A549 (cell line): Measurements from ENCODE around the gene MAP3K10. TPM values are rescaled to one million over a fixed set of nuclear protein-coding genes. Genes with fewer than 3 reads are reported as not detected.

Experiments used
- ATAC-seq, 2 experiments: fragments of 200-7000 bp in 1 of 2; fragments of >200 bp in 1 of 2; cut with Nextera tagmentation in 1 of 2; cut with Tn5 transposase in 1 of 2; 3 replicates each; pipeline versions ENCODE4 v1.8.0 to v1.9.1; 2018 to 2020; ENCODE audit warnings: mild to moderate bottlenecking in 1 of 2, moderate library complexity in 1 of 2
- CTCF ChIA-PET: fragments of 300-600 bp; sonication (Branson Sonifier 250); formaldehyde crosslinking; extraction: SDS; loops from one replicate; lab custom pipeline; 2021; ENCODE audit warnings: antibody characterized with exemption, inconsistent platforms; lab: Yijun Ruan, JAX
- POLR2A ChIA-PET: fragments of 350-600 bp; formaldehyde crosslinking; extraction: SDS; loops from one replicate; lab custom pipeline; 2021; ENCODE audit warnings: antibody characterized with exemption, inconsistent platforms; lab: Yijun Ruan, JAX
- DNase-seq, 2 experiments: peaks; one replicate each; pipeline versions ENCODE4 v3.0.0 to v3.0.0-alpha.2; 2011 to 2016; ENCODE audit warnings: low read depth in 1 of 2, low spot score in 1 of 2
- FAIRE-seq: peaks from 2 replicates; lab custom pipeline; 2011; peaks lifted over from hg19 to GRCh38; lab: Jason Lieb, UNC
- H3K27ac ChIP-seq, 2 experiments: fragments of >200 bp; sonication (Bioruptor Twin); formaldehyde crosslinking; 3 replicates each; pipeline ENCODE4 v1.5.1; 2016 to 2017
- H3K4me1 ChIP-seq: fragments of >200 bp; sonication (Bioruptor Twin); formaldehyde crosslinking; 3 replicates; pipeline ENCODE4 v1.6.1; 2016
- H3K4me2 ChIP-seq: fragments of >200 bp; sonication (Bioruptor Twin); formaldehyde crosslinking; 3 replicates; pipeline ENCODE4 v1.6.1; 2016
- H3K4me3 ChIP-seq: fragments of >200 bp; sonication (Bioruptor Twin); formaldehyde crosslinking; 3 replicates; pipeline ENCODE4 v1.5.1; 2016
- H3K9me3 ChIP-seq: fragments of >200 bp; sonication (Bioruptor Twin); formaldehyde crosslinking; 3 replicates; pipeline ENCODE4 v1.6.1; 2016
- EP300 ChIP-seq, 2 experiments: fragments of >200 bp; sonication (Bioruptor Twin); formaldehyde crosslinking; IDR thresholded peaks; 2 replicates in 1 of 2; 3 replicates in 1 of 2; pipeline ENCODE4 v1.6.1; 2016 to 2017
- FOSL2 ChIP-seq, 2 experiments: fragments of 450-650 bp in 1 of 2; fragments of >200 bp in 1 of 2; sonication (Bioruptor Twin) in 1 of 2; formaldehyde crosslinking; IDR thresholded peaks; 2 replicates each; pipeline versions ENCODE4 v1.5.0 to v1.6.1; 2016 to 2020; ENCODE audit warnings: mild to moderate bottlenecking in 1 of 2, moderate library complexity in 1 of 2
- HOXB13 ChIP-seq: fragments of 250-450 bp; sonication (Bioruptor Pico); IDR thresholded peaks from 2 replicates; pipeline ENCODE4 v1.5.0; 2020; ENCODE audit warnings: low read depth, mild to moderate bottlenecking, moderate library complexity
- JUN ChIP-seq, 2 experiments: fragments of >200 bp; sonication (Bioruptor Twin); formaldehyde crosslinking; IDR thresholded peaks; 2 replicates in 1 of 2; 3 replicates in 1 of 2; pipeline ENCODE4 v1.6.1; 2016 to 2017
- JUNB ChIP-seq: fragments of >200 bp; sonication (Bioruptor Twin); formaldehyde crosslinking; IDR thresholded peaks from 2 replicates; pipeline ENCODE4 v1.6.1; 2016
- MAFK ChIP-seq: fragments of 450-650 bp; IDR thresholded peaks from 2 replicates; pipeline ENCODE4 v1.6.1; 2014; ENCODE audit not compliant: partially characterized antibody
- MYC ChIP-seq: IDR thresholded peaks from 2 replicates; pipeline ENCODE4 v1.6.1; 2012; ENCODE audit warnings: mild to moderate bottlenecking, inconsistent platforms, low read length, improper control_type of control experiment, borderline replicate concordance
- NFE2L2 ChIP-seq: fragments of 150-350 bp; conservative IDR thresholded peaks from 2 replicates; pipeline ENCODE4 v1.6.1; 2014; ENCODE audit warnings: low read length
- NR3C1 ChIP-seq: fragments of >200 bp; sonication (Bioruptor Twin); formaldehyde crosslinking; IDR thresholded peaks from 3 replicates; pipeline ENCODE4 v1.6.1; 2017
- ZNF302 ChIP-seq: fragments of 250-450 bp; sonication (Bioruptor Pico); IDR thresholded peaks from 2 replicates; pipeline ENCODE4 v1.9.0; 2021; ENCODE audit warnings: inconsistent platforms, mild to moderate bottlenecking, moderate library complexity
- WGBS: methylation state at CpG from one replicate; pipeline ENCODE4 v1.1.6; 2017; ENCODE audit errors: missing lambda C conversion rate; 5-methylcytosine and 5-hydroxymethylcytosine counted together
- polyA plus RNA-seq, 4 experiments: library from polyadenylated mRNA; depleted of rRNA in 3 of 4; stranded (reverse); fragments of >200 nt; fragmentation: RNase III in 1 of 4; extraction: RNeasy Plus Mini Kit Qiagen cat#74134 plus additional on column Dnase treatment in 1 of 4; gene quantifications; 2 replicates in 3 of 4; 3 replicates in 1 of 4; pipeline ENCODE4 v1.2.3, GENCODE V29; 2011 to 2017
- TF ChIP-seq, protein P1 (sequence below): fragments of 200-600 bp; sonication (generic); IDR thresholded peaks from 2 replicates; pipeline ENCODE4 v1.6.1; 2016; ENCODE audit warnings: antibody characterized with exemption, mild to moderate bottlenecking, moderate library complexity
- TF ChIP-seq, protein P2 (sequence below): IDR thresholded peaks from 2 replicates; pipeline ENCODE4 v1.6.1; 2012; ENCODE audit warnings: low read depth, borderline replicate concordance
- TF ChIP-seq, protein P3 (sequence below): IDR thresholded peaks from 2 replicates; pipeline ENCODE4 v1.6.1; 2012
- TF ChIP-seq, protein P4 (sequence below): fragments of >200 bp; sonication (Bioruptor Twin); formaldehyde crosslinking; IDR thresholded peaks from 2 replicates; pipeline ENCODE4 v1.6.1; 2016
- TF ChIP-seq, protein P5 (sequence below): fragments of 150-350 bp; IDR thresholded peaks from 2 replicates; pipeline ENCODE4 v1.6.1; 2014; ENCODE audit warnings: low read depth, mild to moderate bottlenecking, low read length

The MAP3K10 gene
- polyA plus RNA-seq, 2 of the 4 experiments (the other 2 are of a cell fraction) = 6.6 to 21.0 TPM

DNA sequence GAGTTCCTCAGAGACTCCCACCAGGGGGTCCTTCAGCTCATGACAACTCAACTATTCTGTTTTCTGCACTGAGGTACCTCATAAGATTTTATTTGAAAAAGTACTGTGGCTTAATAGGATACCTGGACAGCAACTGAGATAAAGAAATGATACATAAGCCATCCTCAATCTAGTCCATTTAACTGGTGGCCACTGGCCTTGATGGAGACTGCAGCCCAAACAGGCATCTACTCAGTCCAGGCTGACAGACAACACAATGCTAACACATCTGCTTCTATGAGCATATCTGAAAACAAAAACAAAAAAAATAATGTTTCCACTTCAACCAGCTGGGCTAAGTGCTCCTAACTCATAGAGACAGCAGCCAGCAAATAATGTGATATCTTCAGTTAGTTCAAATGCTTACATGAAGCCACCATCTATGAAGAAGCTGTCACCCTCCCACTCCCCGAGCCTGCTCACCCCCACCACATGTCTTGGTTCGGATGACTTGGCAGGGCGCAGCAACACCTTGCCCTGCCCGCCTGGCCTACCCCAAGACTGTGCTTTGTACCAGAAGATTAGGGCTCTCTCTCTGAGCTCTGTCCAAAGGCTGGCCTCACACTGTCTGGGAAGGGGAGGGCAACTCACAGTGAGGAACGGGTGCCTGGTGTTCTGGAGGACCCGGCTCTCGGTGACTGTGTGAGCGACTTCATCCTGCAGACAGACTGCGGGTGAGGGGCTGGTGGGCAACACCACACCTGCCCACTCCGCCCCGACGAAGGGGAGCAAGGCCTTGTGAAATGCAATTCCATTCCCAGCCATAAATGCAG, 48.4 kb downstream of the MAP3K10 start:
- Histone ChIP-seq H3K9me3 (no peaks in the 10 kb centered on the region), H3K27ac (no peak overlapping the region), H3K4me3 (no peak overlapping the region), H3K4me2 (no peak overlapping the region), H3K4me1 (no peaks in the 10 kb centered on the region)
- DNase-seq (no peak), FAIRE-seq (peak; percentile 39), ATAC-seq (no peak)
- ChIA-PET POLR2A (no interaction called here), CTCF (interaction anchor here (1.0 to 5.4 kb wide), 4 partner anchors 13 to 141 kb away, joined by 3 to 36 read pairs (median 4); partner anchors contain the start of gene CCNP)
- WGBS = 90% methylated on average over 12 of the region's 12 CpGs
- no peak for TF ChIP-seq MAFK

DNA sequence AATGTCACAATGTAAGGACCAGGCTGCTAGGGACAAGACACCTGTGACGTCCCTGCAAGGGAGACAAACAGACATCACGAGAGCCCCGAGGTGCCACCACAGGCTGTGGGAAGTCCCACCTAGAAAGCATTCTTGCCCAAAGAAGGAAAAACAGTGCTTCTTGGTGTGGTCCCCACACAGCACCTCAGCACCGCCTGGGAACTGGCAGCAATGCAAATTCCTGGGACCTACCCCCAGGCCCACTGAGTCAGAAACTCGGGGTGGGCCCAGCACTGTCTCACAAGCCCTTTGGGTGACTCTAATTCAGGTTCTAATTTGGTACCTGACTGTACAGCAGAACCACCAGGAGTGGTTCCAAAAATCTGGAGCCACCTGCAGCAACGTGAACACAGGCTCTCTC, 49.1 kb downstream of the MAP3K10 start:
- H3K4me1 ChIP-seq = no peaks in the 10 kb centered on the region
- TF ChIP-seq ZNF302 (CRISPR knock-in tag) (no peak), MYC (no peak), FOSL2 (IDR thresholded peaks at IDR 0.05) (no peak), FOSL2 (CRISPR knock-in tag; IDR thresholded peaks at IDR 0.05) (no peak), JUNB (no peak), EP300 (IDR thresholded peaks at IDR 0.05) (no peak), NR3C1 (no peak), NFE2L2 (no peak), JUN (IDR thresholded peaks at IDR 0.05) (no peak), HOXB13 (CRISPR knock-in tag) (no peak)
- TF ChIP-seq, protein P1, sequence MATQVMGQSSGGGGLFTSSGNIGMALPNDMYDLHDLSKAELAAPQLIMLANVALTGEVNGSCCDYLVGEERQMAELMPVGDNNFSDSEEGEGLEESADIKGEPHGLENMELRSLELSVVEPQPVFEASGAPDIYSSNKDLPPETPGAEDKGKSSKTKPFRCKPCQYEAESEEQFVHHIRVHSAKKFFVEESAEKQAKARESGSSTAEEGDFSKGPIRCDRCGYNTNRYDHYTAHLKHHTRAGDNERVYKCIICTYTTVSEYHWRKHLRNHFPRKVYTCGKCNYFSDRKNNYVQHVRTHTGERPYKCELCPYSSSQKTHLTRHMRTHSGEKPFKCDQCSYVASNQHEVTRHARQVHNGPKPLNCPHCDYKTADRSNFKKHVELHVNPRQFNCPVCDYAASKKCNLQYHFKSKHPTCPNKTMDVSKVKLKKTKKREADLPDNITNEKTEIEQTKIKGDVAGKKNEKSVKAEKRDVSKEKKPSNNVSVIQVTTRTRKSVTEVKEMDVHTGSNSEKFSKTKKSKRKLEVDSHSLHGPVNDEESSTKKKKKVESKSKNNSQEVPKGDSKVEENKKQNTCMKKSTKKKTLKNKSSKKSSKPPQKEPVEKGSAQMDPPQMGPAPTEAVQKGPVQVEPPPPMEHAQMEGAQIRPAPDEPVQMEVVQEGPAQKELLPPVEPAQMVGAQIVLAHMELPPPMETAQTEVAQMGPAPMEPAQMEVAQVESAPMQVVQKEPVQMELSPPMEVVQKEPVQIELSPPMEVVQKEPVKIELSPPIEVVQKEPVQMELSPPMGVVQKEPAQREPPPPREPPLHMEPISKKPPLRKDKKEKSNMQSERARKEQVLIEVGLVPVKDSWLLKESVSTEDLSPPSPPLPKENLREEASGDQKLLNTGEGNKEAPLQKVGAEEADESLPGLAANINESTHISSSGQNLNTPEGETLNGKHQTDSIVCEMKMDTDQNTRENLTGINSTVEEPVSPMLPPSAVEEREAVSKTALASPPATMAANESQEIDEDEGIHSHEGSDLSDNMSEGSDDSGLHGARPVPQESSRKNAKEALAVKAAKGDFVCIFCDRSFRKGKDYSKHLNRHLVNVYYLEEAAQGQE = no peak
- TF ChIP-seq, protein P2, sequence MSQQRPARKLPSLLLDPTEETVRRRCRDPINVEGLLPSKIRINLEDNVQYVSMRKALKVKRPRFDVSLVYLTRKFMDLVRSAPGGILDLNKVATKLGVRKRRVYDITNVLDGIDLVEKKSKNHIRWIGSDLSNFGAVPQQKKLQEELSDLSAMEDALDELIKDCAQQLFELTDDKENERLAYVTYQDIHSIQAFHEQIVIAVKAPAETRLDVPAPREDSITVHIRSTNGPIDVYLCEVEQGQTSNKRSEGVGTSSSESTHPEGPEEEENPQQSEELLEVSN = no peak
- TF ChIP-seq, protein P3, sequence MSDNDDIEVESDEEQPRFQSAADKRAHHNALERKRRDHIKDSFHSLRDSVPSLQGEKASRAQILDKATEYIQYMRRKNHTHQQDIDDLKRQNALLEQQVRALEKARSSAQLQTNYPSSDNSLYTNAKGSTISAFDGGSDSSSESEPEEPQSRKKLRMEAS = no peak
- TF ChIP-seq, protein P4, sequence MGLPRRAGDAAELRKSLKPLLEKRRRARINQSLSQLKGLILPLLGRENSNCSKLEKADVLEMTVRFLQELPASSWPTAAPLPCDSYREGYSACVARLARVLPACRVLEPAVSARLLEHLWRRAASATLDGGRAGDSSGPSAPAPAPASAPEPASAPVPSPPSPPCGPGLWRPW = no peak
- TF ChIP-seq, protein P5, sequence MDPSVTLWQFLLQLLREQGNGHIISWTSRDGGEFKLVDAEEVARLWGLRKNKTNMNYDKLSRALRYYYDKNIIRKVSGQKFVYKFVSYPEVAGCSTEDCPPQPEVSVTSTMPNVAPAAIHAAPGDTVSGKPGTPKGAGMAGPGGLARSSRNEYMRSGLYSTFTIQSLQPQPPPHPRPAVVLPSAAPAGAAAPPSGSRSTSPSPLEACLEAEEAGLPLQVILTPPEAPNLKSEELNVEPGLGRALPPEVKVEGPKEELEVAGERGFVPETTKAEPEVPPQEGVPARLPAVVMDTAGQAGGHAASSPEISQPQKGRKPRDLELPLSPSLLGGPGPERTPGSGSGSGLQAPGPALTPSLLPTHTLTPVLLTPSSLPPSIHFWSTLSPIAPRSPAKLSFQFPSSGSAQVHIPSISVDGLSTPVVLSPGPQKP = no peak
- ATAC-seq (no peak), DNase-seq (no peak), FAIRE-seq (no peak)
- H3K9me3 ChIP-seq = no peaks in the 10 kb centered on the region
- ChIA-PET POLR2A (no interaction called here), CTCF (interaction anchor here (1.0 to 1.4 kb wide), 6 partner anchors 13 to 141 kb away, joined by 3 to 4 read pairs (median 3); no protein-coding TSS in a partner anchor)
- WGBS = 87% methylated on average over 6 of the region's 6 CpGs
- no peak overlapping the region for H3K27ac ChIP-seq
- no peak overlapping the region for H3K4me2 ChIP-seq
- no peak overlapping the region for H3K4me3 ChIP-seq
